NCI-H2081 treated with DMSO at 0.1 percent for 48 hours (cell line): ENCODE measurements around the gene CCNI.
"Not testable (repeated sequence)": the region's sequence is repeated elsewhere in the genome, so short reads cannot be mapped to it uniquely, and the experiment has no call there.

Experiments
- DNase-seq: peaks from one replicate; lab custom pipeline; 2025; lab: John Stamatoyannopoulos, UW

Gene CCNI

DNA sequence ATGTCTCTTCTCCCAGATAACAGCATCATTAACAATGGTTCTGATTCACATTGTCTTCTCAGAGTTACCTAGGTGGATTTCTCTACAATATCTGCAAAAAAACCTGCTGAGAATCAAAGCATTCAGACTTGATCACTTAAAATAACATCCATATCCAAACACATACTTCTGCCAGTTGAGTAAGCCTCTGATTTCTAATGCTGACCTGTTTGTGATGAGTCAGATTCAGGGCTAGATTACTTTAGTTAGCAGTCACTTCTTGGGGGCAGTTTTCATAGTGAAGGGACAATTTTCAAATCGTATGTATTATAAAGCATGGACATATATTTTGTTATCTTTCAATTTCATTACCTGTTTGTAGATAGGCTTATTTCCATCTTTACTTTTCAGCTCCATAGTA lies 35.5 kb downstream of the CCNI start:
- DNase-seq = no peak

GRCh38 chr4:77039796-77040195 lies 36.0 kb downstream of the CCNI start:
- no peak for DNase-seq

DNA sequence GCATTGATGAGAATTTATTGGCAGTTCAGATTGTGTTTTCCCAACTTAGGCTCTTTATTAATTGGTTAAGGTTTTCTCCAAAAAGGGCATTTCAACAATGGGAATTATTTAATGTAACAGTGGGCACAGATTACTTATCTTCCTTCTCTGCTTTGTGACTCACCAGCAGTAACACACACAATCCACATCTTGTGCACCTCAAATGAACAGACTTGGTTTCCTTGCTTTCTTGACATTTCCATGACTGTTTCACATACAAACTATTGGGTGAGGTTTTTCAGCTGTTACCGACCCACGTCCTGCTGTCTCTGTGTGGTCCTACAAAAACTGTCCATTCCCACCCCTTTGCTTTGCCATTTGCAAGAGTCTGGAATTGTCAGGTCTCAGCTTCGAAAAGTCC lies 38.1 kb downstream of the CCNI start:
- DNase-seq = no peak

DNA sequence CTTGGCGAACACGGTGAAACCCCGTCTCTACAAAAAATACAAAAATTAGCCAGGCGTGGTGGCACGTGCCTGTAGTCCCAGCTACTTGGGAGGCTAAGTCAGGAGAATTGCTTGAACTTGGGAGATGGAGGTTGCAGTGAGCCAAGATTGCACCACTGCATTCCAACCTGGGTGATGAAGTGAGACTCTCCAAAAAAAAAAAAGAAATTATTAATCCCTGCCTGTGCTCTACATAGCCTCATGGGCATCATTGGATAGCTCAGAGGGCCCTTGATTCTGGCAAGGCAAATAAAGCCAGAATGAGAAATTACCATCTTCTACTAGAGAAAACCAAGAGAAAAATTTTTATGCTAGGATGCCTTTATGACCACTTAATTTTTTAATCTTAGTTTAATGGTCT lies 38.6 kb downstream of the CCNI start:
- not testable (repeated sequence) for DNase-seq

DNA sequence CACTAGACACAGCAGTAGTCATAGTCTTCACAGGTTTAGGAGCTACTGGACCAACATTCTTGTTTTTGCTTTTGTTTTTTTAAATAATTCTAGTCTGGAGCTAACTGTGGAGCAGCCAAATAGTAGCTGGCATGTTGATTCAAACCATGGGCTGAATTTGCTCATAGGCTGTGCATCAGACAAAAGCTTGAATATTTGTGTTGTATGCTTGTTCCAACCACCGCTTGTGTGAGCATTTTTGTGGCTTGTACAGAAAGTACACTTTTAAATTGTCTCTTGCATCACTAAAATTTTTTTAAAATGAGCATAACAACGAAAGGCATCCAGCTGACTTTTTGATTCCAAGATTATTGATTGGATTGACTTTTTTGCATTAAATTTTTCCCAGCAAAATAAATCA lies 39.6 kb downstream of the CCNI start:
- no peak for DNase-seq

- DNase-seq = no peak
Observed at GRCh38 chr4:77035153-77035552, 40.6 kb downstream of the CCNI start.

GRCh38 chr4:77031544-77031943 lies 44.2 kb downstream of the CCNI start:
- no peak for DNase-seq

DNA sequence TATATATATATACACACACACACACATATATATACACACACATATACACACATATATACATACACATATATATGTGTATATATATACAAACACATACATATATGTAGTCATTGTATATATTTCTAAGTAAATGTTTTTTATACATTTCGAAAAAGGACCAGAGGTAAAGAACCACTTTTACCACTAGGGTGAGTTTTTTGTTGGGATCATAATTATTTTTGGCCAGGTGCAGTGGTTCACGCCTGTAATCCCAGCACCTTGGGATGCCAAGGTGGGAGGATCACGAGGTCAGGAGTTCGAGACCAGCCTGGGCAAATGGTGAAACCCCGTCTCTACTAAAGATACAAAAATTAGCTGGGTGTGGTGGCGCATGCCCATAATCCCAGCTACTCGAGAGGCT lies 46.0 kb downstream of the CCNI start:
- not testable (repeated sequence) for DNase-seq

- no peak for DNase-seq
Observed at GRCh38 chr4:77028246-77028645, 47.5 kb downstream of the CCNI start.

- DNase-seq = no peak
Observed at GRCh38 chr4:77026322-77026704, 49.5 kb downstream of the CCNI start.

- no peak for DNase-seq
Observed at GRCh38 chr4:77025643-77026321, 50.0 kb downstream of the CCNI start.

GRCh38 chr4:77023920-77024319 lies 51.9 kb downstream of the CCNI start:
- DNase-seq = no peak

- DNase-seq = no peak
Observed at GRCh38 chr4:77022560-77023179, 53.1 kb downstream of the CCNI start.

DNA sequence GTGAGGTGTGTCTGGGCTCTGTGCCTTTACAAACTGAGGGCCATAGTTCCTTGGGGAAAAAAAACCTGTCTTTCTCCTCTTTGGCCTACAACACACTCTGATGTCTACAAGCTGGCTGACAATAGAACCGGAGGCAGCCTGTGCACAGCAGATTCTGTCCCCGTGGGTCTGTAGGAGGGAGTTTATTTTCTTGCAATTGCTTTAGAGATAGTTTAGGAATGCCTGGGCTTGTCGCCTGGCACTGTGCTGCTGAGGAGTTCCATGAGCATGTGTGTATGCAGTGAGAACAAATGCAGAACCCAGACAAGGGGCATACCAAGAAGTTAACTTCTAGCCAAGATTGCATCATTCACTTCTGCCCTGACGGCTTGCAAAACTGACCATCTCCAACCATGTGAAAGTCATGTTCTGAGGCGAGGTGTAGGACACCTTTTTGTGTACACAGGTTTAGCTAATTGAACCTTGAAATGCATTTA lies 54.1 kb downstream of the CCNI start:
- DNase-seq = no peak

GRCh38 chr4:77020017-77020416 lies 55.8 kb downstream of the CCNI start:
- no peak for DNase-seq

GRCh38 chr4:77015390-77015789 lies 60.4 kb downstream of the CCNI start:
- no peak for DNase-seq

GRCh38 chr4:77014256-77014655 lies 61.5 kb downstream of the CCNI start:
- no peak for DNase-seq

DNA sequence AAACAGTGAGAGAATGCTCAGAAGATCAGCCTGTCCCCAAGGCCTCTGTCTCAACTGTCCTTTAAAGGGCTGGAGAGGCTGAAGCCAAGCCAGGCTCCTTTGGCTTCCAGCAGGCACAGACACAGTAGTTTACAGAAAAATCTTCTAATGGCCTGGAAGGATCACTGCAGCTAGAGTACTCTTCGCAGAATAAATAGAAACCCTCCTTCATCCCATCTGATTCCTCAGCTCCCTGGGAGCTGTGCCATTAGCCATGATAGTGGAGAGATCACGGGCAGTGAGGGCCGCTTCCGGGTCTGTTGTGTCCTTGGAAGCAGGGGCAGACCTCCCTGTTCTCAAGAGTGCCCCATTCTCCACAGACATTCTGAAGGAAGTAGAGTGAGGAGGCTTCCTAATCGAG lies 63.1 kb downstream of the CCNI start:
- no peak for DNase-seq

- DNase-seq = no peak
Observed at GRCh38 chr4:77010841-77011354, 64.9 kb downstream of the CCNI start.

GRCh38 chr4:77009511-77010115 lies 66.2 kb downstream of the CCNI start:
- DNase-seq = no peak

DNA sequence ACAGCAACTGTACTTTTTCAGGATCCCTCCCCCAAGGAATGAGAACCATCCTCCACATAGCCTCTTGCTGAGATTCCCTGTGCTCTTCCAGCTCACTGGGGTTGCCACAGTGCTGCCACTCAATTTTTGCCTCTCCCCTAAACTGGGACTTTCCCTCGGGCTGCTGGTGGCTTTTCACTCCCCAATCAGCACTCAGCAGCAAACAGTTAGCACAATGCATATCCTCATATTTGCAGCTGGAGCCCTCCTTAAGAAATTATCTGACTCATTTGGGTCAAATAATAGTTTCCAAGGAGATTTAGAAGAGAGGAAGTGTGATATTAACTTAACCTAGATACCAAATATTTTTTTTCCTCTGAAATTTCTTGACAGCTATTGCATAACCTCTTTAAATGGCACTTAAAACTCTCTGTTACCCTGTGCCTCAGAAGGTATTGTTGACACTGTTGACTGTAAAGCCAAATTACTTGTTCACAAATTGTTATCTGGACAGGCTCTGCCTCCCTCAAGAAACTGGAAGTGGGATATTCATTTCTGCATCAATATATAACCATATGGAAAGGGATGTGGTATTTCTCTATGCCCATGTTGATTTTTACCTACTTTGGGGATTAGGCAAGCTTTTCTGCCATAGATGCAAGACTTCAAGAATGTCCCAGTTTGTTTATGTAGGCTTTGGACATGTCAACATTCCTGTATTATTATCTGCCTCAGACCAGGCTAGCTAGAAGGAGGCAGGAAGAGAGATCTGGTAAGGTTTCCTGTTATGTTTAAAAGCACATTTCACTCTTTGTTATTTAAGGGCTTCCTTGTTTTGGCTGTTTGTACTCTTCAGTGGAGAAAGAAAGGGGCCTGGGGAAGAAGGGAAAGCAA lies 68.2 kb downstream of the CCNI start:
- DNase-seq = no peak

GRCh38 chr4:77006753-77007353 lies 68.9 kb downstream of the CCNI start:
- no peak for DNase-seq
